Measurements from ENCODE around the gene CRAMP1. TPM values are rescaled to one million over a fixed set of nuclear protein-coding genes. Genes with fewer than 3 reads are reported as not detected.

Gene CRAMP1
- total and polyA plus RNA-seq, 2 donors (not counting 3 experiments of a cell fraction or from before 2014, with no cell fraction given), result 21.5 to 30.8 TPM

GRCh38 chr16:1626776-1627175, 14.6 kb downstream of the CRAMP1 start:
- dilution Hi-C loops (cut with MboI; ENCODE audit: extremely low pct_ligation_motif_present, low sequenced_read_pairs) (no loop called here), intact Hi-C loops (cut with micrococcal nuclease) (no loop called here)
- H3K4me1 ChIP-seq (ENCODE audit: control insufficient read depth, extremely low read depth, insufficient read depth, low read length), result no peaks in the 10 kb centered on the region
- H3K27me3 ChIP-seq (ENCODE audit: control insufficient read depth in 2 of 2, insufficient read depth in 2 of 2, low read length in 2 of 2), result no peaks in the 10 kb centered on the region
- no peak overlapping the region for H3K9ac ChIP-seq (replicated peaks; ENCODE audit: extremely low read depth, insufficient read depth, low read length)
- H3K27ac ChIP-seq (ENCODE audit: insufficient read depth, low read depth, low read length), result no peak overlapping the region
- H4K20me1 ChIP-seq (replicated peaks; ENCODE audit: control insufficient read depth, extremely low read depth, insufficient read depth, low read length), result no peaks in the 10 kb centered on the region
- H3K36me3 ChIP-seq (ENCODE audit: control insufficient read depth in 2 of 2, extremely low read depth in 1 of 2, insufficient read depth in 2 of 2, low read length in 2 of 2), result peaks cover 0 to 25% of the 10 kb centered on the region in 2 experiments
- no TSS peak for BruUV-seq (replicated peaks)
- TF ChIP-seq CTCF (IDR thresholded peaks at IDR 0.05; ENCODE audit: extremely low read depth in 1 of 2, insufficient read depth in 1 of 2, low read depth in 1 of 2, low read length in 2 of 2), result no peak
- TF ChIP-seq MYC (IDR thresholded peaks at IDR 0.05; ENCODE audit: low read depth, low read length), result no peak
- no peak for TF ChIP-seq GATA2 (IDR thresholded peaks at IDR 0.05; ENCODE audit: insufficient read depth, insufficient read length, low read depth, low read length)
- TF ChIP-seq EZH2 (IDR thresholded peaks at IDR 0.05; ENCODE audit: borderline replicate concordance, low read depth, low read length, severe bottlenecking), result no peak
- TF ChIP-seq FOS (IDR thresholded peaks at IDR 0.05; ENCODE audit: borderline replicate concordance, insufficient read depth, low read length), result no peak
- no peak for TF ChIP-seq MAX (IDR thresholded peaks at IDR 0.05; ENCODE audit: insufficient read depth, insufficient read length)
- no peak for TF ChIP-seq POLR2A (IDR thresholded peaks at IDR 0.05; ENCODE audit: low read depth, low read length)
- TF ChIP-seq POLR2AphosphoS5 (IDR thresholded peaks at IDR 0.05; ENCODE audit: insufficient read depth, low read depth, low read length), result no peak
- TF ChIP-seq JUN (IDR thresholded peaks at IDR 0.05; ENCODE audit: borderline replicate concordance, insufficient read depth, insufficient read length, low read depth), result no peak
- ChIA-PET POLR2A (no interaction called here), CTCF (no interaction called here)
- H3K9me1 ChIP-seq (replicated peaks; ENCODE audit: control insufficient read depth, extremely low read depth, insufficient read depth, low read length), result no peaks in the 10 kb centered on the region
- no peak overlapping the region for H3K4me2 ChIP-seq (ENCODE audit: insufficient read depth, low read length)
- peaks cover 84% of the 10 kb centered on the region for H3K79me2 ChIP-seq (ENCODE audit: control insufficient read depth, insufficient read depth, low read length)
- H3K4me3 ChIP-seq (replicated peaks in 1 of 3; ENCODE audit: insufficient read depth in 1 of 3, low read depth in 1 of 3, low read length in 3 of 3), result no peak overlapping the region
- no peak for DNase-seq (ENCODE audit: low read depth, low spot score)
- H3K9me3 ChIP-seq (replicated peaks; ENCODE audit: control insufficient read depth, insufficient read depth, low read length), result no peaks in the 10 kb centered on the region
- H2AFZ ChIP-seq (ENCODE audit: low read depth, low read length), result no peak overlapping the region
- no peak for FAIRE-seq
